Suprapubic skin (tissue), 3 donors: ENCODE measurements around the gene FAM89A.

Experiments
- EP300 ChIP-seq: sonication (generic); formaldehyde crosslinking; IDR thresholded peaks from one replicate; pipeline ENCODE4 v1.6.1; 2017; ENCODE audit warnings: antibody characterized with exemption
- TF ChIP-seq, protein P1 (sequence below), 2 donors: fragments of 200-600 bp in 1 of 2; fragments of 450-650 bp in 1 of 2; sonication (generic) in 1 of 2; IDR thresholded peaks; one replicate each; pipeline ENCODE4 v1.5.1; 2016 to 2019; ENCODE audit warnings: antibody characterized with exemption in 2 of 2, mild to moderate bottlenecking in 1 of 2, moderate library complexity in 1 of 2

DNA sequence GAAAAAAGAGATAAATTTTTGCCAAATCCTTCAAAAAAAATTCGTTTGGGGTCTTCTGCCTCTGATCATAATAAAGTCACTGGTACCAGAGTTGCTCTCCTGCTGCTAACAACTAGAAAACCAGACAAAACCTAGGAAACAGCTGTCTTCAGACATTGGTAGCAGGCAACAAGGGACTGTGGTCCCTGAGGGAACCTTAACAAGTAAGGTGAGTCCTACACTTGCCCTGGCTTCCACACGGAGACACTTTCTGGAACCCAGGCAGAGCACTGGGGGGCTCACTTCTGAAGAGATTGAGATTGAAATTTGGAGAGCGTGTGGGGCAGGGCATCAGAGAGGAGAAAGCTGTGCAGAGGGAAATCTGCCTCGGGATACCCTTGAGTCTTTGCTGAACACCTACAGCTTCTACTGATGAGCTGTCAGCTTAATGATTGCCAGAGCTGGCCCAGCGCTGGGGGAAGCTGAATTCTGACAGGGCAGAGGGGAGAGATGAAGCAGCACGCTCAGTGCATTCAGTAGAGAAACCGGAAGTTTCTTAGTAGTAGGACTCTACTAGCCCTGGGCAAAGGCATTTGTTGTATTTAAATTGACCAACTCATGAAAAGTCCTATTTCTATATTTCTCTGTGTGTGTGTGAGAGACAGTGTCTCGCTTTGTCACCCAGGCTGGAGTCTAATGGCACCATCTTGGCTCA, 18.5 kb upstream of the FAM89A start:
- TF ChIP-seq, protein P1, sequence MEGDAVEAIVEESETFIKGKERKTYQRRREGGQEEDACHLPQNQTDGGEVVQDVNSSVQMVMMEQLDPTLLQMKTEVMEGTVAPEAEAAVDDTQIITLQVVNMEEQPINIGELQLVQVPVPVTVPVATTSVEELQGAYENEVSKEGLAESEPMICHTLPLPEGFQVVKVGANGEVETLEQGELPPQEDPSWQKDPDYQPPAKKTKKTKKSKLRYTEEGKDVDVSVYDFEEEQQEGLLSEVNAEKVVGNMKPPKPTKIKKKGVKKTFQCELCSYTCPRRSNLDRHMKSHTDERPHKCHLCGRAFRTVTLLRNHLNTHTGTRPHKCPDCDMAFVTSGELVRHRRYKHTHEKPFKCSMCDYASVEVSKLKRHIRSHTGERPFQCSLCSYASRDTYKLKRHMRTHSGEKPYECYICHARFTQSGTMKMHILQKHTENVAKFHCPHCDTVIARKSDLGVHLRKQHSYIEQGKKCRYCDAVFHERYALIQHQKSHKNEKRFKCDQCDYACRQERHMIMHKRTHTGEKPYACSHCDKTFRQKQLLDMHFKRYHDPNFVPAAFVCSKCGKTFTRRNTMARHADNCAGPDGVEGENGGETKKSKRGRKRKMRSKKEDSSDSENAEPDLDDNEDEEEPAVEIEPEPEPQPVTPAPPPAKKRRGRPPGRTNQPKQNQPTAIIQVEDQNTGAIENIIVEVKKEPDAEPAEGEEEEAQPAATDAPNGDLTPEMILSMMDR (IDR thresholded peaks at IDR 0.05): no peak
- TF ChIP-seq EP300: no peak
